NCI-H146 (cell line): ENCODE results near the gene SSPN.

Source experiments
- DNase-seq: peaks from one replicate; lab custom pipeline; 2025; lab: John Stamatoyannopoulos, UW

The SSPN gene, protein sequence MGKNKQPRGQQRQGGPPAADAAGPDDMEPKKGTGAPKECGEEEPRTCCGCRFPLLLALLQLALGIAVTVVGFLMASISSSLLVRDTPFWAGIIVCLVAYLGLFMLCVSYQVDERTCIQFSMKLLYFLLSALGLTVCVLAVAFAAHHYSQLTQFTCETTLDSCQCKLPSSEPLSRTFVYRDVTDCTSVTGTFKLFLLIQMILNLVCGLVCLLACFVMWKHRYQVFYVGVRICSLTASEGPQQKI

DNA sequence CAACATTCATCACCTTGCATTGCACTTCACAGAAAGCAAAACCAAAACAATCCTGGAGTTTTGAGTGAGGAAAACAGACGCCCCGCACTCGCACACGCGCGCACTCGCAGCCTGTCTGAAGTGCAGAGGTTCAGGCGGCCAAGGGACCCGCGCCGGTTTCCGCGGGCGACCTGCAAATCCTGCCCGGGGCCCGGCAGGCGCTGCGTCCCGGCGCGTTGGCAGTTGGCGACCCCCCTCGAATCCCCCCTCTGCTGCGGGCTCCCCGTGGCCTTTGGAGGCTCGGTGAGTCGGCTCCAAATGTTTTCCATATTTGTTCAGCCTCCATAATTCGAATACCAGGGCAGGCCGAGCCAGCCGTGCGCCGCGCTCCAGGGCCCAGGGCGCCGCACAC, at the start of gene SSPN:
Gene SSPN (plus strand): TSS at position 324 of the 391 bp plus-strand sequence. CDS start 100 bp downstream, outside the sequence.
- peak; percentile 43 for DNase-seq

GRCh38 chr12:26148291-26148690, 47.1 kb upstream of the SSPN start:
- DNase-seq = no peak

DNA sequence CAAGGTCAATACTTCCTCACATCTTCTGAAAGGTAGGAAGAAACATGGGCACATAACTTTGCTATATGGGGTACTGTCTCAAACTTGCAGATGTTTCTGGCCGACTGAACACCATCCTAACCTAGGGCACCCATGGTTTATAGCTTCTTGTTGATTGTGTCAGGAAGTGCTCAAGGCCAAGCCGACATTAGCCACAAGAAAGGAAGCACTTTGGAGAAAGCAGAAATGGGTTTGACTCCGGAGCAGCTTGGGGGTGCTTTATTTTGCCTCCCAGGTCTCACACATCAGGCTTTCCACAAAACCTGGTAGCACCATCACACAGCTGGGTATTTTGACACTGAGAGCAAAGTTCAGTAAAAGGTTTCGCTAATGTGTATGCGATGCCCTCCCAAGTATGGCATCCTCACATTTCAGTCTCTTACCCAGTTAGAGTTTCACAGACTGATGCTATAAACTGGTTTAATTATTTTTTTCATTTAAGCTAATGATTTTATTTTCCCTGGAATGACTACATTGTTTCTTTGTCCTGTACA, 45.3 kb upstream of the SSPN start:
- no peak for DNase-seq

DNA sequence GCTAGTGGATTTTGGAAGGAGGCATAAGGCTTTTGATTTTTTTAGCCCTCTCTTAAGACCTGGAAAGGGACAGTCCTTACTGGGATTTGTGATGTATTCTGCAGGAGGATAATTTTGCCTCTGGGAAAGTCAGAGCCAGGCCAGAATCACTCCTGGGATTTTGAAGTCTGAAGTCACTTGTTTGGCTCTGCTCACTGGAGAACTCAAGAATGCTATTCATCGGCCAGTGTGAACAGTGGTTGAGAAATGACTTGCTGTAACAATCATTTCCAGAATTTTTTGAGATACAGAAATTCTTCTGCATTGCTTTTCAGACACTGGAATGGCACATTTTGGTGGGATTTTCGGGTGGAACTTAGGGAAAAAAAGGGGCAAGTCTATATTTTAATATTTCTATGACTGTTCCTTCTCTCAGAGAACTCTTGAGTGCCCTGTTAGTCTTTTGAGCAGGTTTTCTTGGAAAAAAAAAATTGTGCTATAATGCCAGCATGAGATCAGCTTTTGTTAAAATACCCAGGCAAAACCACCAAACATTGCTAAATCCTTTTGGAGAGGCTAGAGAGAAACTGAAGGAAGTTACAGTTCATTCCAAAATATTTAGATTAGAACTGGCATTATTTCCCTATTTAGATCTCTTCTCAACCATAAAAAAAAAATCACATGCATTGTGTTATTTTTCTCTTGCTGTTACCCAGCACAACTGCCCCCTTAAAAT, 44.5 kb upstream of the SSPN start:
- DNase-seq = no peak

DNA sequence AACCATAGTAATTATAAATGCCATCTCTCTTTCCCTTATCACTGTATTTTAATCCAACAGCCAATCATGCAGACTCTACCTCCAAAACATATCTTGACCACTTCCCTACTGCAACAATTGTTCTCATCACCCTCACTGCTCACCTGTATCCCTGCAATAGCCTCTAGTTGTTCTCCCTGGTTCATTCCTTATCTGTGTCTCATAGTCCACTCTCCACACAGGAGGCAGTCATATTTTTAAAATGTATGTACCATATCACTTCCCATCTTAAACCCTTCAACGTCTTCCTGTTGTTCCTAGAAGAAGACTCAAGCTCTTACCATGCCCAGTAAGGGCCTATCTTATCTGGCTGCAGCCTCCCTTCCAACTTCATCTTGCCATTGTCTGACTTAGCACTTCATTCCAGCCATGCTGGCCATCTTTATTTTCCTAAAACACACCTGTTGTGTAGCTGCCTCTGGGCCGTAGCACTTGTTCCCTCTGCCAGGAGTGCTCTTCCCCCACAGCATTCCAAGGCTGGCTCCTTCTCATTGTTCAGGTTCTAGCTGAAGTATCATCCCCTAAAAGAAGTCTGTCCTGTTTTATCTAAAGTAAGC, 42.8 kb upstream of the SSPN start:
- DNase-seq = no peak

GRCh38 chr12:26153421-26154154, 41.8 kb upstream of the SSPN start:
- no peak for DNase-seq

- DNase-seq = no peak
Measured at GRCh38 chr12:26156201-26156871, 39.0 kb upstream of the SSPN start.

DNA sequence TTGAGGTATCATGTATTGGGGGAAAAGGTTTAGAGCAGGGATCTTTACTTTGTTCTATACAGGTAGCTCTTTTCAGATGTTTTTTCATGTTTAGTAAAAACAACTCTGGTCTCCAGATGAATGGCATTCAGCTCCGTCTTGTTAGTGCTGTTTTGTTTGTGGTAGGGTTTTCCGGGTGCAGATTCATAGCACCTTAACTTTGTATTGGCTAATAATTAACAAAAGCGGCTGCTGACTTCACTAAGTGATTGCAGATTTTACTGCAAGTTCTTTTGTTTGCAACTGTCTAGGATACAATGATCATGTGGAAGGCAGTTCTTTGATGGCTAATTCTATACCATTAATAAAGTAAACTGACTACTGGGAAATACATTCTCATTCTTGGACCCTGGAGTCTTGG, 38.4 kb upstream of the SSPN start:
- DNase-seq = no peak

- DNase-seq = no peak
Measured at GRCh38 chr12:26158078-26158764, 37.2 kb upstream of the SSPN start.

DNA sequence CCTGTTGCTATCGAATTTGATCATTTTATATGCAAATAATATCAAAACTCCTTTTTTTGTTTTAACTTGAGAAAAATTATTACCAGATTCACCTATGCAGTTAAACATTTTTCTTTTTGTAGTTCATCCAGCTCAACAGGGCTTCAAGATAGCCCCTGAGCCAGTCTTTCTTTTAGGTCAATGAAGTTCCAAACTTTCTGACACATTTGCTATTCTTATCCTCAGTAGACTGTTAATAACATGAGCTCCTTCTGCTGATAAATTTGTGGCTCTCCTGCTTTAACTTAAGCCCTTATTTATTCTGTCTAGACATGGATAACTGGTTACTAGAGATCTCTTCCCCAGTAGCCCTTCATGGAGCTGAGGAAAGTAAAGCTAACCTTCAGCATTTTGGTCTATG, 33.2 kb upstream of the SSPN start:
- no peak for DNase-seq

DNA sequence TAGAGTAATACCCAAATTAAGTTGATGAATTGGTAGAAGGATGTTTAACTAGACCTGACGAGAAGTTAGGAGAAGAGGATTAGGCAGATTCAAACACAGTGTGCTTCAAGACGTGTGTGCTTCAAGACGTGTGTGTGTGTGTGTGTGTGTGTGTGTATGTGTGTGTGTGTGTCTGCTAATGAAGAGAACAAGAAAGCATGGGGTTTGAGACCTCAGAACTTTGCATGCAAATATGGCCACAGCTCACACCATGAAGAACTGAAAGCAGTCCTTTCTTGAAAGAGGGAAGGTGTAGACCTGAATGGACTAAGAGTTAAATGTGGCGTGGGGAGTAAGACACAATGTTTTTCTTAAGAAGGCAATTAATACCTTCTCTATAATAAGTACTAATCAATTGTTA, 32.5 kb upstream of the SSPN start:
- DNase-seq = no peak

GRCh38 chr12:26164118-26164517, 31.3 kb upstream of the SSPN start:
- no peak for DNase-seq

DNA sequence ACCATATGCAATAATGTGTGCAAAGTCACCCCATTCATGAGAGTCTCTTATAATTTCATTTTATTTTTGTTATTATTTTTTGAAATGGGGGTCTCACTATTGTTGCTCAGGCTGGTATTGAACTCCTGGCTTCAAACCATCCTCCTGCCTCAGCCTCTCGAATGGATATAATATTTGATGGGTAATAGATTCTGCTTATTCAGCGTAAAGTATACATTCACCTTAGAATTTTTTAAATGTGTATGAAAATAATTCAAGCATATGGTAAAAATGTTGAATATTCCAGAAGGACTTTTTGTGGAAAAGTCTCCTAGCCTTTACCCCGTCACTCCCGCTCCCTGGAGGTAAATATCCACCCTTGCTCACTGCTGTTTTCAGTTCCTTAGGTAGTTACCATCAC, 23.4 kb upstream of the SSPN start:
- DNase-seq = no peak

DNA sequence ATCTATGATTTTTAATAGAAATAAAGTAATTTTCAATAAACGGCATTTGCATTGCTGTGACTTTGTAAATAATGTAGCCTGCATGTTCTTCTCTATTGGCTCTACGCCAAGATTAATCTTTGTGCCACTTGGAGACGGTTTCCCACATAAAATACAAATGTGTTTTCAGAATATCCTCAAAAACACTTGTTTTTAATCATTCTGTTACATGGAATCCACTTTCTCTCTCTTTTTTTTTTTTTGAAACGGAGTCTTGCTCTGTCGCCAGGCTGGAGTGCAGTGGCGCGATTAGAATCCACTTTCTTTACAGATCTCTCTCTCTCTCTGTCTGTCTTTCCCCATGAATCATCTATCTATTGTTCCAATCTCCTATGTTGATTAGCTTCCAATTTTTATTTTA, 22.8 kb upstream of the SSPN start:
- no peak for DNase-seq

DNA sequence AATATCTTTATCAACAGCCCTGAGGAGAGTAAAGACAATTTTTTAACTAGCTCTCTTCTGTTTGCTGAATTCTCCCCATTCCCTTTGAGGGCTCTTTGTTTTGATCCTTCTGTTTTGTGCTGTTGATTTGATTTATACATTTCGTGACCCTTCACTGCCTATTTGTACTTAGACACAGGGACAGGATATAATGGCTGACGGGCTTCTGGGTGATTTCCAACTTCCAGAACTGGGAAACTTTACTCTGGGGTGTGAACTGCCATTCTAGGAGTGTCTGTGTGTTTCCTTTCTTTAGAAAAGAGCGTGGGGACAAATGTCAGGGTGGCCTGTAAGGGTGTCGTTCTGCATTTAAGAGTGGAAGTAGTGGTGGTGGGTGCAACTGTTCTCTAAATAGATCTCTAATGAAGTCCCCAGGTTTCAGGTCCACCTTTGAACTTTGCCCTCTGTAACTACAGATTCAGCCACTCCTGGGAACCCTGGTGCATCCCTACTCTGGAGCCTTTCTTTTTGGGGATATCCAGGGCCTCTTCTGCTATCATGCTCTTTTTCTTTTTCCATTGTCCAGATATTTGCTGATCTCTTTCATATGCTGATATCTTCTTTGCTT, 22.3 kb upstream of the SSPN start:
- no peak for DNase-seq

- no peak for DNase-seq
Measured at GRCh38 chr12:26176725-26177124, 18.6 kb upstream of the SSPN start.

DNA sequence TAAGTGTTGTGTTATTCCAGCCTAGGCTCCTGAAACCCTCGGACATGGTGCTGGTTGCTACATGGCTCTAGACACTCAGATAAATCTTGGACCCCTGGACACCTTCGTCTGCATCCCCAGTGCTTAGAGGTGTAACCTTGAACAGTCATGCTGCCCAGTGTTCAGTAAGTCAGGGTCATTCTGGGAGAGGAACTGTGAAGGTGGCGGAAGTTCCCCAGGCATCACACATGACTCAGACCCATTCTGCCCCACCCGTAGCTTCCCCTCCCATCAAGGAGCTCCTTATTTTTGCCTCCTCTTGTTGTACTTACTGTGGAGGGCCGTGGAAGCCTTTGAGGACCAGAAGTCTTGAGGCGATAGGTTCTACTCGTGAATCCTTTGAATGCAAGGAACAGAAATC, 18.1 kb upstream of the SSPN start:
- no peak for DNase-seq

GRCh38 chr12:26179826-26180225, 15.5 kb upstream of the SSPN start:
- DNase-seq = peak; percentile 4

GRCh38 chr12:26182377-26182776, 13.0 kb upstream of the SSPN start:
- DNase-seq = no peak

- no peak for DNase-seq
Measured at GRCh38 chr12:26185532-26186320, 9.6 kb upstream of the SSPN start.
